ENCODE measurements around the gene STRADA. TPM values are rescaled to one million over a fixed set of nuclear protein-coding genes. Genes with fewer than 3 reads are reported as not detected.

STRADA gene
- total and polyA plus RNA-seq, 2 of the 8 experiments (the other 6 are each of a cell fraction or from before 2014, with no cell fraction given): 35.6 to 43.3 TPM

GRCh38 chr17:63774141-63774968 is 32.8 kb upstream of the STRADA start, which contains the start of gene DDX42:
DDX42 (plus strand) TSS chr17:63774170; CDS start chr17:63787050, 12,880 bp downstream.
- no peak for FAIRE-seq
- Histone ChIP-seq H2BK120ac (replicated peaks; ENCODE audit: low read depth, low read length) (peak within 1 kb of the TSS; percentile 7), H3K79me2 (ENCODE audit: control insufficient read depth in 1 of 2, insufficient read depth in 2 of 2, low read length in 2 of 2) (peaks cover 67 to 90% of the 10 kb centered on the region in 2 experiments), H2AFZ (ENCODE audit: low read length) (peak within 1 kb of the TSS; percentile 55; the same call in 1 of the 2 replicates), H2BK12ac (ENCODE audit: low read depth, low read length) (peak within 1 kb of the TSS; percentile 50; the same call in 1 of the 2 replicates), H3K79me1 (ENCODE audit: low read depth, low read length) (no peaks in the 10 kb centered on the region; the same call in 1 of the 2 replicates), H3K56ac (replicated peaks; ENCODE audit: insufficient read length, low read depth, low read length) (peak within 1 kb of the TSS; percentile 97), H3K14ac (ENCODE audit: insufficient read length) (no peak within 1 kb of the TSS), H3K27me3 (replicated peaks in 1 of 4; ENCODE audit: control insufficient read depth in 3 of 4, extremely low read depth in 1 of 4, insufficient read depth in 3 of 4, low read length in 3 of 4) (no peaks in the 10 kb centered on the region), H4K8ac (ENCODE audit: extremely low read depth, insufficient read depth, low read length) (peak within 1 kb of the TSS; percentile 98; the same call in 1 of the 2 replicates), H4K5ac (ENCODE audit: insufficient read length, low read depth, low read length) (peak within 1 kb of the TSS; percentile 94), H4K91ac (replicated peaks; ENCODE audit: insufficient read length, low read length) (peak within 1 kb of the TSS; percentile 80), H3K4me1 (replicated peaks in 1 of 4; ENCODE audit: control insufficient read depth in 3 of 4, insufficient read depth in 4 of 4, low read length in 3 of 4) (no peaks in the 10 kb centered on the region; a peak in 2 of 7 replicates), H2BK15ac (ENCODE audit: low read length) (peak within 1 kb of the TSS; percentile 34; the same call in 1 of the 2 replicates), H2BK5ac (ENCODE audit: low read depth, low read length) (peak within 1 kb of the TSS; percentile 96), H3K18ac (ENCODE audit: extremely low read depth, low read length) (peak within 1 kb of the TSS; percentile 80), H3K4me2 (ENCODE audit: insufficient read depth in 1 of 2, low read depth in 2 of 2, low read length in 2 of 2) (peak within 1 kb of the TSS; percentile 89 to 98), H3K27ac (ENCODE audit: low read depth, low read length) (peak within 1 kb of the TSS; percentile 99), H4K20me1 (replicated peaks in 1 of 2; ENCODE audit: control insufficient read depth in 1 of 2, insufficient read depth in 2 of 2, low read length in 2 of 2) (peaks cover 8 to 11% of the 10 kb centered on the region in 2 experiments), H3K23ac (ENCODE audit: insufficient read length) (no peak within 1 kb of the TSS), H2AK5ac (ENCODE audit: low read depth, low read length) (peak within 1 kb of the TSS; percentile 69), H3K4me3 (ENCODE audit: extremely low read depth in 1 of 4, insufficient read depth in 2 of 4, low read depth in 3 of 4, low read length in 4 of 4) (peak within 1 kb of the TSS; percentile 84 to 97 (median 94)), H3K9me3 (ENCODE audit: insufficient read depth in 2 of 2, low read depth in 1 of 2, low read length in 1 of 2) (no peaks in the 10 kb centered on the region), H3K4ac (replicated peaks; ENCODE audit: insufficient read length, low read depth, low read length) (peak within 1 kb of the TSS; percentile 84), H3K23me2 (ENCODE audit: low read depth, low read length) (peaks cover 11% of the 10 kb centered on the region), H2BK20ac (ENCODE audit: low read length) (no peak within 1 kb of the TSS), H3K36me3 (ENCODE audit: control insufficient read depth in 2 of 4, insufficient read depth in 4 of 4, low read length in 3 of 4) (peaks cover 3 to 19% (median 8%) of the 10 kb centered on the region in 4 experiments; a peak in 6 of 8 replicates), H3K9ac (replicated peaks in 1 of 4; ENCODE audit: extremely low read depth in 1 of 4, low read depth in 3 of 4, low read length in 3 of 4) (peak within 1 kb of the TSS; percentile 96 to 99 (median 98))
- no peak for DNase-seq (ENCODE audit: low read depth in 1 of 2, low spot score in 2 of 2)
- WGBS, 2 experiments (ENCODE audit: extremely low coverage in 1 of 2, insufficient coverage in 1 of 2, insufficient read length in 1 of 2, insufficient replicate concordance in 2 of 2, low coverage in 1 of 2, low lambda C conversion rate in 2 of 2, missing lambda C conversion rate in 1 of 2): 2% methylated on average over 23 of the region's 67 CpGs; no CpG with 5 or more reads in 1 of the 2 experiments
- ChIA-PET POLR2A (ENCODE audit: partially characterized antibody) (interaction anchor here (0.6 to 24.4 kb wide), 29 partner anchors 9 to 731 kb away, joined by 3 to 481 read pairs (median 6); partner anchors contain the start of genes FTSJ3, LIMD2, MAP3K3 and PSMC5), CTCF (ENCODE audit: partially characterized antibody) (interaction anchor here (0.6 to 1.6 kb wide), 7 partner anchors 9 to 81 kb away, joined by 3 to 10 read pairs (median 4); no protein-coding TSS in a partner anchor)
- TF ChIP-seq EGR1 (IDR thresholded peaks at IDR 0.05; ENCODE audit: borderline replicate concordance, low read depth, low read length) (no peak), POLR2AphosphoS5 (IDR thresholded peaks at IDR 0.05; ENCODE audit: low read depth, low read length) (no peak; the same call in none of the 2 replicates), ATF2 (IDR thresholded peaks at IDR 0.05; ENCODE audit: low read length) (no peak), SIN3A (conservative IDR thresholded peaks at IDR 0.05 in 1 of 2, IDR thresholded peaks at IDR 0.05 in 1 of 2; ENCODE audit: low read depth in 1 of 2, low read length in 2 of 2) (peak in 1 of 2 experiments; percentile 31; a peak in 1 of 4 replicates), PHF8 (conservative IDR thresholded peaks at IDR 0.05; ENCODE audit: low read depth, low read length) (peak; percentile 95), YY1 (IDR thresholded peaks at IDR 0.05; ENCODE audit: low read depth, low read length) (no peak), HDAC6 (IDR thresholded peaks at IDR 0.05; ENCODE audit: low read depth, low read length) (no peak), TAF1 (IDR thresholded peaks at IDR 0.05; ENCODE audit: low read depth, low read length) (no peak), RFX5 (IDR thresholded peaks at IDR 0.05; ENCODE audit: borderline replicate concordance, low read depth, low read length) (no peak)

Data from H1 (cell line).